Measurements from ENCODE around the gene CNTN1.

The CNTN1 gene

DNA sequence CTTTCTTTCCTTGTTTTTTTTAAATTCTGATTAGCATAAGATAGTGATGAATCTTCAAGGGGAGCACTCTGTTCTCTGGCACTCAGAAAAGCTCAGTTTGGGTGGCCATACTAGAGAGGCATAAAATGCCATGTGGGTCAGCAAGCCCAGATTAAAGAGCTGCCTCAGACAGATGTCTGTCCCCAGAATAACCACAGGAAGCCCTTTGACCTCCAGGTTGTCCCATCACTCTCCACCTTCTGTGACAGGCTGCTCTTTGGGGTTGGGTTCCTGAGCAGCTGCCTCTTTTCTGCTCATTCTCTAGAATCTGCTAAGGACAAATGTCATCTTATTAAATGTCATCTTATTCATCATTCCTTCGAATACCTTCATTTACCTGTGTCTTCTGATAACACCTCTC lies 399.9 kb downstream of the CNTN1 start:
- DNase-seq (ENCODE audit: low read depth), result no peak
- TF ChIP-seq, protein P1, sequence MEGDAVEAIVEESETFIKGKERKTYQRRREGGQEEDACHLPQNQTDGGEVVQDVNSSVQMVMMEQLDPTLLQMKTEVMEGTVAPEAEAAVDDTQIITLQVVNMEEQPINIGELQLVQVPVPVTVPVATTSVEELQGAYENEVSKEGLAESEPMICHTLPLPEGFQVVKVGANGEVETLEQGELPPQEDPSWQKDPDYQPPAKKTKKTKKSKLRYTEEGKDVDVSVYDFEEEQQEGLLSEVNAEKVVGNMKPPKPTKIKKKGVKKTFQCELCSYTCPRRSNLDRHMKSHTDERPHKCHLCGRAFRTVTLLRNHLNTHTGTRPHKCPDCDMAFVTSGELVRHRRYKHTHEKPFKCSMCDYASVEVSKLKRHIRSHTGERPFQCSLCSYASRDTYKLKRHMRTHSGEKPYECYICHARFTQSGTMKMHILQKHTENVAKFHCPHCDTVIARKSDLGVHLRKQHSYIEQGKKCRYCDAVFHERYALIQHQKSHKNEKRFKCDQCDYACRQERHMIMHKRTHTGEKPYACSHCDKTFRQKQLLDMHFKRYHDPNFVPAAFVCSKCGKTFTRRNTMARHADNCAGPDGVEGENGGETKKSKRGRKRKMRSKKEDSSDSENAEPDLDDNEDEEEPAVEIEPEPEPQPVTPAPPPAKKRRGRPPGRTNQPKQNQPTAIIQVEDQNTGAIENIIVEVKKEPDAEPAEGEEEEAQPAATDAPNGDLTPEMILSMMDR (IDR thresholded peaks at IDR 0.05; ENCODE audit: control insufficient read depth, extremely low read depth, insufficient read depth), result no peak
- no peak overlapping the region for H3K4me3 ChIP-seq (ENCODE audit: low read depth, low read length)

DNA sequence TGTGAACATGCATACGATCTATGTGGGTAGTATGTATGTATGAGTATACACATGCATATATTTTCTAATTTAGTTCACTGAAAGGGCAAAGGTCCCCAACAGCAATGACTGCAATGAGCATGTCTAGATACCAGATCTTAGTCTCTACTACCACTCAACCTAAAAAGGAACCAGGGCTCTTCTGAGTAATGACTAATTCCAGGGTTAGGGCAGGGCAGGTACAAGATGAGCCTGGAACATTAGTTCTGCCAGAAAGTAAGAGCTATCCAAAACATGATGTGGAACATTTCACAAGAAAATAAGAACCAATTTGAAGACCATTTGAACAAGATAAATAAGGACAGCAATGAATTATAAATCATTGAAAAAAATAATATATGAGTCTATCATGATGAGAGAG lies 404.6 kb downstream of the CNTN1 start:
- no peak overlapping the region for H3K4me3 ChIP-seq (ENCODE audit: low read depth, low read length)
- TF ChIP-seq, protein P1 (IDR thresholded peaks at IDR 0.05; ENCODE audit: control insufficient read depth, extremely low read depth, insufficient read depth), result no peak
- DNase-seq (ENCODE audit: low read depth), result no peak

DNA sequence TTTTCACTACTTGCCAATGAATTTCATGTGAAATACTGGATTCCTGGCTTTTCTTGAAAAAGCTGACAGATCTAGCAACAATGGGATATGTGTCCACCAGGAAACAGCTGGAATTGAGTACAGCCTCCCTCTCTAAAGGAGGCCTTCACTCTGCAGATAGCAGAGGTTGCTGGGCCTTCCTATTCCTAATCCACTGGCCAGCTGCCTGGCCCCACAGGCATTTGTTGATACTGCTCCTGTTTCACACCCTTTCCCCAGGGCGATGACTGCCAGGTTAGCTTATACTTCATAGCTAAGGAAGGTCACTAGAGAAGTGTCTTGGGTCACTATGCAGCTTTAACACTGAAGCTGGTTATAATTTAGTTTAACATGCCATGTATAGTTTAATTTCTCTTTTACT lies 408.3 kb downstream of the CNTN1 start:
- no peak for DNase-seq (ENCODE audit: low read depth)
- TF ChIP-seq, protein P1 (IDR thresholded peaks at IDR 0.05; ENCODE audit: control insufficient read depth, extremely low read depth, insufficient read depth), result no peak
- no peak overlapping the region for H3K4me3 ChIP-seq (ENCODE audit: low read depth, low read length)

DNA sequence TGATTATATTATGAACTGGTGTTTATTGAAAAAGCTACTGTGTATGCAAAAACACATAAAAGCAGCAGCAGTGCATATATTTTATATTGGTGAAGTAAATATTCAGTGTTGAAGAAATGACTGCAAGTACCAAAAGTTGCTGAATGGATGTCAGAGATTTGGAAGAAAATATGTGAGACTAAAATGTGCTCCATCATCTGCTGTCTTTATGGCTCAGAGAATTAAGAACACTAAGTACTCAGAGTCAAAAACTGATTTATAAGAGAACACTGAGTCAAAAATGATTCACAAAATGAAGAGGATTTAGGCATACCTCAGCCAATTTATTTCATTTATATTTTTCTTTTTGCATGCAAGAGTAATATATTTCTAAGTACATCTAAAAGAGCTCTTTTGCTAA lies 409.6 kb downstream of the CNTN1 start:
- TF ChIP-seq, protein P1 (IDR thresholded peaks at IDR 0.05; ENCODE audit: control insufficient read depth, extremely low read depth, insufficient read depth), result no peak
- DNase-seq (ENCODE audit: low read depth), result no peak
- no peak overlapping the region for H3K4me3 ChIP-seq (ENCODE audit: low read depth, low read length)

DNA sequence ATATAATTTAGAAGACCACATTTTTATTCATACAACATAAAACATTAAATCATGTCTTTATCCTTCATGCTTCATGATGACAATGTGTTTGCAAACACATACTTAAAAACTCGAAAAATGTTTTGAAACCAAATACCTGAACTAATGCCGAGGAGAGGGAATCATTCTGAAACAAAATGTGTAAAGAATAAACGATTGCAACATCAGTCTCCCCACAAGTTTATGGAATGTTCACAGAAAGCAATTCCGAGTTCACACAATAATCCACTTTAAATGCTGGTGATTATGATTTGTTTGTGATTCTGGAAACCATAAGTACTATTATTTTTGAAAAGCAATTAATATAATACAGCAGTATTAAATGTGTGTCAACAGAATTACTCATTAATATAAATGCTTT lies 411.4 kb downstream of the CNTN1 start:
- TF ChIP-seq, protein P1 (IDR thresholded peaks at IDR 0.05; ENCODE audit: control insufficient read depth, extremely low read depth, insufficient read depth), result no peak
- DNase-seq (ENCODE audit: low read depth), result no peak
- H3K4me3 ChIP-seq (ENCODE audit: low read depth, low read length), result no peak overlapping the region

DNA sequence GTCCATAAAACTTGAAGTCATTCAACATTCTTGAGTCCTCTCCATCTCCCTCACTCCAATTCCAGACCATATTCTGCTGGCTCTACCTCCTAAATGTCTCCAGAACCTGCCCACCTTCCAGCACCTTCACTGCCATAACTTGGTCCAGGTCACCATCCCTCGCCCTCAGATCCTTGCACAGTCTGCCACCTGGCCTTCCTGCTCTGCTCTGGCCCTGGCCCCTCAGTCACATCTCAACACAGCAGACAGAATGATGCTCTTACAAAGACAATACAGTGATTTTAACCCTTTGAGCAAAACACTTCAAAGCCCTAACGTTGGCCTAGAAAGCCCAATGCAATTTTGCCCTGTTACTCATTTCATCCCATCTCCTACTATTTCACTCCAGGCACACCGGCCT lies 414.1 kb downstream of the CNTN1 start:
- TF ChIP-seq, protein P1 (IDR thresholded peaks at IDR 0.05; ENCODE audit: control insufficient read depth, extremely low read depth, insufficient read depth), result no peak
- DNase-seq (ENCODE audit: low read depth), result no peak
- H3K4me3 ChIP-seq (ENCODE audit: low read depth, low read length), result no peak overlapping the region

DNA sequence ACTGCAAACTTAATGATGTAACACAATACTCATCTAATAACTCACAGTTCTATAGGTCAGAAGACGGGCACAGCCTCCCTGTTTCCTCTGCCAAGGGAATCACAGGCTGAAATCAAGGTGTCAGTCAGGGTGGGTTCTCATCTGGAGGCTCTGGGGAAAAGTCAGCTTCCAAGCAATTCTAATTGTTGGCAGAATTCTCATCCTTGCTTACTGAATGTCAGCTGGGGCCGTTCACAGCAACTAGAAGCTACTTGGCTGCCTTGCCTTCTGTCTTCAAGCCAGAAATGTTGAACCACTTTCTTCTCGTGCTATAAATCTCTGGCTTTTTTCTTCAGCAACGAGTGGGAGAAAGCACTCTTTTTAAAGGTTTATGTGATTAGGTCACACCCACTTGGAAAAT lies 415.8 kb downstream of the CNTN1 start:
- TF ChIP-seq, protein P1 (IDR thresholded peaks at IDR 0.05; ENCODE audit: control insufficient read depth, extremely low read depth, insufficient read depth), result no peak
- H3K4me3 ChIP-seq (ENCODE audit: low read depth, low read length), result no peak overlapping the region
- DNase-seq (ENCODE audit: low read depth), result no peak
